K562 (cell line): ENCODE results near the gene GRB2. TPM values are rescaled to one million over a fixed set of nuclear protein-coding genes. Genes with fewer than 3 reads are reported as not detected.

Source experiments
- FOSL1 ChIP-seq: fragments of 200-800 bp; sonication (Bioruptor generic); conservative IDR thresholded peaks from 2 replicates; pipeline ENCODE4 v1.6.1; 2016; ENCODE audit warnings: missing genetic modification characterization, missing compliant biosample characterization
- NCOA1 ChIP-seq: fragments of 450-650 bp; IDR thresholded peaks from 2 replicates; pipeline ENCODE4 v1.6.1; 2016; ENCODE audit warnings: low read depth
- NFE2L1 ChIP-seq: fragments of 450-650 bp; IDR thresholded peaks from 2 replicates; pipeline ENCODE4 v1.6.1; 2016; ENCODE audit warnings: missing genetic modification characterization, low read depth, mild to moderate bottlenecking, missing compliant biosample characterization, moderate library complexity, borderline replicate concordance
- RBM17 ChIP-seq: fragments of 200-400 bp; formaldehyde crosslinking; IDR thresholded peaks from 2 replicates; pipeline ENCODE4 v1.6.1; 2017; ENCODE audit warnings: low read depth, mild to moderate bottlenecking, low read length, borderline replicate concordance
- STAG1 ChIP-seq: sonication (generic); formaldehyde crosslinking; IDR thresholded peaks from 2 replicates; pipeline ENCODE4 v1.5.0; 2020; ENCODE audit warnings: missing genetic modification reagents, borderline replicate concordance
- TFAM ChIP-seq: fragments of 250-450 bp; sonication (Bioruptor Pico); conservative IDR thresholded peaks from 2 replicates; pipeline ENCODE4 v1.5.0; 2021; ENCODE audit warnings: mild to moderate bottlenecking, moderate library complexity
- polyA plus RNA-seq, 8 experiments: library from polyadenylated mRNA; depleted of rRNA in 4 of 8; stranded (reverse) in 5 of 8; unstranded in 3 of 8; fragments of >200 nt; fragmentation: Nextera tagmentation in 2 of 8; fragmentation: Illumina TruSeq in 1 of 8; extraction: Ambion mirVana in 2 of 8; extraction: Trizol in 1 of 8; gene quantifications; 2 replicates each; pipeline versions ENCODE4 v1.2.1 to v1.2.3, GENCODE V29; 2011 to 2014; ENCODE audit warnings: inconsistent platforms in 1 of 8, missing spikeins in 1 of 8
- total RNA-seq, 7 experiments: library from RNA; depleted of rRNA in 6 of 7; stranded (reverse); fragments of >200 nt in 6 of 7; fragmentation: Illumina TruSeq in 2 of 7; extraction: Trizol in 2 of 7; gene quantifications; 2 replicates each; pipeline versions ENCODE4 v1.2.1 to v1.2.3, GENCODE V29; 2011 to 2021; ENCODE audit warnings: low replicate concordance in 1 of 7
- TF ChIP-seq, protein P1 (sequence below): fragments of 450-650 bp; formaldehyde crosslinking; IDR thresholded peaks from 2 replicates; pipeline ENCODE4 v1.4.0; 2022; ENCODE audit warnings: missing genetic modification characterization
- TF ChIP-seq, protein P2 (sequence below): sonication (generic); formaldehyde crosslinking; IDR thresholded peaks from 2 replicates; pipeline ENCODE4 v1.8.0; 2022; ENCODE audit warnings: mild to moderate bottlenecking, missing genetic modification reagents
- TF ChIP-seq, protein P3 (sequence below): fragments of 250-450 bp; sonication (Bioruptor Pico); IDR thresholded peaks from 2 replicates; pipeline ENCODE4 v1.4.0; 2020

The GRB2 gene
- total and polyA plus RNA-seq, 9 of the 15 experiments (the other 6 are each of a cell fraction or from before 2014, with no cell fraction given): 57.2 to 136 (median 84.8) TPM

DNA sequence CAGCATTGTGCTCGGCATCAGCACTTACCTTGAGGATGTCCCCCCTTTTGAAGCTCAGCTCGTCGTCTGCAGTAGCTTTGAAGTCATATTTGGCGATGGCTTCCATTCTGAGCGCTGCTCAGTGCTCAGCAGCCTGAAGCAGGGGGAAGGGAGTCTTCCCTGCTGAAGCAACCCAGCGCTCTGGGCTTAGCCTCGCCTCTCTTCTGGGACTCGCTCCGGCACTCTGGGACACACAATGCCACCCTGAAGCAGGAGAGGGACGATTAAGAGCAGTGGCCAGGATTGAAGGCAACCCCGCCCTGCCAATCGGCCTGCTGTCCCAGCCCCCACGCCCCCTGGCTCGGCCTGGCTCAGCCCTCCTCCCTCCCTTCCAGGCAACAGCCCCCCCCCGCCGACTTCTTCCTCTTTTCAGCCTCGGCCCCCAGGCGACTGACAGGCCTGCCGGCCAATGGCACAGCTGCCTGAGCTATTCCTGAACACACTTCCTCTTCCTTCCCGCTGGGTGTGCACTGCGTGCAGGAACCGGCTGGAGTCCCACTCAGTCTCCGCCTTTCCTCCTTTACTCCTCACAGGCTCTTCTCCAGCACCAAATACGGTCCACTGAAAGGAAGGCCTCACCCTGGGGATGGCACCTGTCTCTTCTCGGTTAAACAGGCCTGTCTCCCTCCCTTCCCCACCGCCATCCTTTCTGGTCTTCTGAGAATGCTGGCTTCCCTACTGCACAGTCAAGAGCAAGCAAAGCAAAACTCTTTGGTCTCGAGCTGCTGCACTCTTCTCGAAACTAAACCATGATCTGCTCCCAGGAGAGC is 11.8 kb downstream of the GRB2 start (continued):
- TF ChIP-seq, protein P1, sequence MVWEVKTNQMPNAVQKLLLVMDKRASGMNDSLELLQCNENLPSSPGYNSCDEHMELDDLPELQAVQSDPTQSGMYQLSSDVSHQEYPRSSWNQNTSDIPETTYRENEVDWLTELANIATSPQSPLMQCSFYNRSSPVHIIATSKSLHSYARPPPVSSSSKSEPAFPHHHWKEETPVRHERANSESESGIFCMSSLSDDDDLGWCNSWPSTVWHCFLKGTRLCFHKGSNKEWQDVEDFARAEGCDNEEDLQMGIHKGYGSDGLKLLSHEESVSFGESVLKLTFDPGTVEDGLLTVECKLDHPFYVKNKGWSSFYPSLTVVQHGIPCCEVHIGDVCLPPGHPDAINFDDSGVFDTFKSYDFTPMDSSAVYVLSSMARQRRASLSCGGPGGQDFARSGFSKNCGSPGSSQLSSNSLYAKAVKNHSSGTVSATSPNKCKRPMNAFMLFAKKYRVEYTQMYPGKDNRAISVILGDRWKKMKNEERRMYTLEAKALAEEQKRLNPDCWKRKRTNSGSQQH (CRISPR knock-in tag): no peak
- TF ChIP-seq TFAM (no peak), FOSL1 (tag) (no peak), RBM17 (no peak), STAG1 (CRISPR knock-in tag) (no peak), NCOA1 (peak; percentile 87), NFE2L1 (tag) (no peak)
- TF ChIP-seq, protein P2, sequence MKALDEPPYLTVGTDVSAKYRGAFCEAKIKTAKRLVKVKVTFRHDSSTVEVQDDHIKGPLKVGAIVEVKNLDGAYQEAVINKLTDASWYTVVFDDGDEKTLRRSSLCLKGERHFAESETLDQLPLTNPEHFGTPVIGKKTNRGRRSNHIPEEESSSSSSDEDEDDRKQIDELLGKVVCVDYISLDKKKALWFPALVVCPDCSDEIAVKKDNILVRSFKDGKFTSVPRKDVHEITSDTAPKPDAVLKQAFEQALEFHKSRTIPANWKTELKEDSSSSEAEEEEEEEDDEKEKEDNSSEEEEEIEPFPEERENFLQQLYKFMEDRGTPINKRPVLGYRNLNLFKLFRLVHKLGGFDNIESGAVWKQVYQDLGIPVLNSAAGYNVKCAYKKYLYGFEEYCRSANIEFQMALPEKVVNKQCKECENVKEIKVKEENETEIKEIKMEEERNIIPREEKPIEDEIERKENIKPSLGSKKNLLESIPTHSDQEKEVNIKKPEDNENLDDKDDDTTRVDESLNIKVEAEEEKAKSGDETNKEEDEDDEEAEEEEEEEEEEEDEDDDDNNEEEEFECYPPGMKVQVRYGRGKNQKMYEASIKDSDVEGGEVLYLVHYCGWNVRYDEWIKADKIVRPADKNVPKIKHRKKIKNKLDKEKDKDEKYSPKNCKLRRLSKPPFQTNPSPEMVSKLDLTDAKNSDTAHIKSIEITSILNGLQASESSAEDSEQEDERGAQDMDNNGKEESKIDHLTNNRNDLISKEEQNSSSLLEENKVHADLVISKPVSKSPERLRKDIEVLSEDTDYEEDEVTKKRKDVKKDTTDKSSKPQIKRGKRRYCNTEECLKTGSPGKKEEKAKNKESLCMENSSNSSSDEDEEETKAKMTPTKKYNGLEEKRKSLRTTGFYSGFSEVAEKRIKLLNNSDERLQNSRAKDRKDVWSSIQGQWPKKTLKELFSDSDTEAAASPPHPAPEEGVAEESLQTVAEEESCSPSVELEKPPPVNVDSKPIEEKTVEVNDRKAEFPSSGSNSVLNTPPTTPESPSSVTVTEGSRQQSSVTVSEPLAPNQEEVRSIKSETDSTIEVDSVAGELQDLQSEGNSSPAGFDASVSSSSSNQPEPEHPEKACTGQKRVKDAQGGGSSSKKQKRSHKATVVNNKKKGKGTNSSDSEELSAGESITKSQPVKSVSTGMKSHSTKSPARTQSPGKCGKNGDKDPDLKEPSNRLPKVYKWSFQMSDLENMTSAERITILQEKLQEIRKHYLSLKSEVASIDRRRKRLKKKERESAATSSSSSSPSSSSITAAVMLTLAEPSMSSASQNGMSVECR: peak; percentile 79; the same call in 1 of the 2 replicates
- TF ChIP-seq, protein P3, sequence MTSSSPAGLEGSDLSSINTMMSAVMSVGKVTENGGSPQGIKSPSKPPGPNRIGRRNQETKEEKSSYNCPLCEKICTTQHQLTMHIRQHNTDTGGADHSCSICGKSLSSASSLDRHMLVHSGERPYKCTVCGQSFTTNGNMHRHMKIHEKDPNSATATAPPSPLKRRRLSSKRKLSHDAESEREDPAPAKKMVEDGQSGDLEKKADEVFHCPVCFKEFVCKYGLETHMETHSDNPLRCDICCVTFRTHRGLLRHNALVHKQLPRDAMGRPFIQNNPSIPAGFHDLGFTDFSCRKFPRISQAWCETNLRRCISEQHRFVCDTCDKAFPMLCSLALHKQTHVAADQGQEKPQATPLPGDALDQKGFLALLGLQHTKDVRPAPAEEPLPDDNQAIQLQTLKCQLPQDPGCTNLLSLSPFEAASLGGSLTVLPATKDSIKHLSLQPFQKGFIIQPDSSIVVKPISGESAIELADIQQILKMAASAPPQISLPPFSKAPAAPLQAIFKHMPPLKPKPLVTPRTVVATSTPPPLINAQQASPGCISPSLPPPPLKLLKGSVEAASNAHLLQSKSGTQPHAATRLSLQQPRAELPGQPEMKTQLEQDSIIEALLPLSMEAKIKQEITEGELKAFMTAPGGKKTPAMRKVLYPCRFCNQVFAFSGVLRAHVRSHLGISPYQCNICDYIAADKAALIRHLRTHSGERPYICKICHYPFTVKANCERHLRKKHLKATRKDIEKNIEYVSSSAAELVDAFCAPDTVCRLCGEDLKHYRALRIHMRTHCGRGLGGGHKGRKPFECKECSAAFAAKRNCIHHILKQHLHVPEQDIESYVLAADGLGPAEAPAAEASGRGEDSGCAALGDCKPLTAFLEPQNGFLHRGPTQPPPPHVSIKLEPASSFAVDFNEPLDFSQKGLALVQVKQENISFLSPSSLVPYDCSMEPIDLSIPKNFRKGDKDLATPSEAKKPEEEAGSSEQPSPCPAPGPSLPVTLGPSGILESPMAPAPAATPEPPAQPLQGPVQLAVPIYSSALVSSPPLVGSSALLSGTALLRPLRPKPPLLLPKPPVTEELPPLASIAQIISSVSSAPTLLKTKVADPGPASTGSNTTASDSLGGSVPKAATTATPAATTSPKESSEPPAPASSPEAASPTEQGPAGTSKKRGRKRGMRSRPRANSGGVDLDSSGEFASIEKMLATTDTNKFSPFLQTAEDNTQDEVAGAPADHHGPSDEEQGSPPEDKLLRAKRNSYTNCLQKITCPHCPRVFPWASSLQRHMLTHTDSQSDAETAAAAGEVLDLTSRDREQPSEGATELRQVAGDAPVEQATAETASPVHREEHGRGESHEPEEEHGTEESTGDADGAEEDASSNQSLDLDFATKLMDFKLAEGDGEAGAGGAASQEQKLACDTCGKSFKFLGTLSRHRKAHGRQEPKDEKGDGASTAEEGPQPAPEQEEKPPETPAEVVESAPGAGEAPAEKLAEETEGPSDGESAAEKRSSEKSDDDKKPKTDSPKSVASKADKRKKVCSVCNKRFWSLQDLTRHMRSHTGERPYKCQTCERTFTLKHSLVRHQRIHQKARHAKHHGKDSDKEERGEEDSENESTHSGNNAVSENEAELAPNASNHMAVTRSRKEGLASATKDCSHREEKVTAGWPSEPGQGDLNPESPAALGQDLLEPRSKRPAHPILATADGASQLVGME (CRISPR knock-in tag): no peak
